HepG2 (cell line): ENCODE measurements around the gene ZBTB46. TPM values are rescaled to one million over a fixed set of nuclear protein-coding genes. Genes with fewer than 3 reads are reported as not detected.
A peak's percentile ranks its signal among the peaks of the same experiment; 100 is the strongest.

Source experiments
- ADNP ChIP-seq: sonication (generic); formaldehyde crosslinking; IDR thresholded peaks from 2 replicates; pipeline ENCODE4 v1.4.0; 2020; ENCODE audit warnings: missing genetic modification reagents
- EHMT2 ChIP-seq: fragments of 200-600 bp; sonication (generic); IDR thresholded peaks from 2 replicates; pipeline ENCODE4 v1.7.0; 2017; ENCODE audit warnings: antibody characterized with exemption, low read depth, low read length, borderline replicate concordance
- HIVEP1 ChIP-seq: sonication (generic); formaldehyde crosslinking; IDR thresholded peaks from 2 replicates; pipeline ENCODE4 v1.4.0; 2020; ENCODE audit warnings: mild to moderate bottlenecking, missing genetic modification reagents
- IKZF4 ChIP-seq: sonication (generic); formaldehyde crosslinking; IDR thresholded peaks from 2 replicates; pipeline ENCODE4 v1.5.1; 2020; ENCODE audit warnings: borderline replicate concordance, mild to moderate bottlenecking, low read depth, missing genetic modification reagents; ENCODE audit errors: not compliant biosample characterization
- JARID2 ChIP-seq: sonication (generic); formaldehyde crosslinking; IDR thresholded peaks from 2 replicates; pipeline ENCODE4 v1.8.1; 2023; ENCODE audit warnings: missing genetic modification reagents, inconsistent platforms; ENCODE audit not compliant: insufficient replicate concordance
- KAT2B ChIP-seq: fragments of 150-350 bp; IDR thresholded peaks from 2 replicates; pipeline ENCODE4 v1.6.1; 2014; ENCODE audit warnings: low read depth, low read length, borderline replicate concordance
- KDM2A ChIP-seq: sonication (generic); formaldehyde crosslinking; IDR thresholded peaks from 2 replicates; pipeline ENCODE4 v1.4.0; 2020; ENCODE audit warnings: low read depth, missing genetic modification reagents, borderline replicate concordance
- MLXIP ChIP-seq: sonication (generic); formaldehyde crosslinking; IDR thresholded peaks from 2 replicates; pipeline ENCODE4 v1.9.0; 2021; ENCODE audit warnings: missing genetic modification reagents, borderline replicate concordance
- ONECUT2 ChIP-seq: sonication (generic); formaldehyde crosslinking; IDR thresholded peaks from 2 replicates; pipeline ENCODE4 v1.4.0; 2020; ENCODE audit warnings: missing genetic modification reagents
- PRDM4 ChIP-seq: sonication (generic); formaldehyde crosslinking; IDR thresholded peaks from 2 replicates; pipeline ENCODE4 v1.9.0; 2021; ENCODE audit warnings: missing genetic modification reagents, borderline replicate concordance
- SALL1 ChIP-seq: sonication (generic); formaldehyde crosslinking; IDR thresholded peaks from 2 replicates; pipeline ENCODE4 v1.8.0; 2022; ENCODE audit warnings: mild to moderate bottlenecking, missing genetic modification reagents
- SIN3A ChIP-seq: IDR thresholded peaks from 2 replicates; pipeline ENCODE4 v1.6.1; 2011; ENCODE audit warnings: low read depth, mild to moderate bottlenecking, control low read depth, low read length, borderline replicate concordance
- SMAD9 ChIP-seq: sonication (generic); formaldehyde crosslinking; IDR thresholded peaks from 2 replicates; pipeline ENCODE4 v1.5.1; 2020; ENCODE audit warnings: mild to moderate bottlenecking, missing genetic modification reagents
- SMC3 ChIP-seq: IDR thresholded peaks from 2 replicates; pipeline ENCODE4 v1.6.1; 2011; ENCODE audit warnings: low read length, improper control_type of control experiment
- TFDP2 ChIP-seq: sonication (generic); formaldehyde crosslinking; IDR thresholded peaks from 2 replicates; pipeline ENCODE4 v1.4.0; 2020; ENCODE audit warnings: missing genetic modification reagents
- TMF1 ChIP-seq: sonication (generic); formaldehyde crosslinking; IDR thresholded peaks from 2 replicates; pipeline ENCODE4 v1.8.1; 2022; ENCODE audit warnings: low read depth, missing genetic modification reagents
- UBTF ChIP-seq: sonication (generic); formaldehyde crosslinking; IDR thresholded peaks from 2 replicates; pipeline ENCODE4 v1.4.0; 2020; ENCODE audit warnings: mild to moderate bottlenecking, missing genetic modification reagents
- ZMAT5 ChIP-seq: sonication (generic); formaldehyde crosslinking; IDR thresholded peaks from 2 replicates; pipeline ENCODE4 v1.5.0; 2020; ENCODE audit warnings: mild to moderate bottlenecking, low read depth, missing genetic modification reagents, borderline replicate concordance
- ZNF777 ChIP-seq: sonication (generic); formaldehyde crosslinking; IDR thresholded peaks from 2 replicates; pipeline ENCODE4 v1.4.0; 2020; ENCODE audit warnings: missing genetic modification reagents
- ZSCAN21 ChIP-seq: sonication (generic); formaldehyde crosslinking; IDR thresholded peaks from 2 replicates; pipeline ENCODE4 v1.8.0; 2022; ENCODE audit warnings: mild to moderate bottlenecking, missing genetic modification reagents, moderate library complexity, borderline replicate concordance
- polyA plus RNA-seq, 8 experiments: library from polyadenylated mRNA; depleted of rRNA in 3 of 8; stranded (reverse) in 7 of 8; unstranded in 1 of 8; fragments of >200 nt; fragmentation: Illumina TruSeq in 4 of 8; extraction: Trizol in 4 of 8; gene quantifications; 2 replicates each; pipeline versions ENCODE4 v1.2.1 to v1.2.3, GENCODE V29; 2011 to 2016; ENCODE audit warnings: low read depth in 4 of 8, missing spikeins in 1 of 8, mixed read lengths in 1 of 8; ENCODE audit not compliant: insufficient read depth in 1 of 8
- total RNA-seq, 5 experiments: library from RNA; depleted of rRNA; stranded (reverse); fragments of >200 nt; fragmentation: Illumina TruSeq; extraction: Trizol; gene quantifications; 2 replicates each; pipeline ENCODE4 v1.2.3, GENCODE V29; 2016; ENCODE audit warnings: low read depth in 1 of 5

The ZBTB46 gene
- total and polyA plus RNA-seq, 2 of the 13 experiments (the other 11 are each of a cell fraction or from before 2014, with no cell fraction given) = 1.6 to 13.5 TPM

GRCh38 chr20:63829603-63829944 is 1.5 kb downstream of the ZBTB46 start (continued):
- no peak for TF ChIP-seq UBTF (CRISPR knock-in tag)
- TF ChIP-seq KAT2B = no peak
- no peak for TF ChIP-seq PRDM4 (CRISPR knock-in tag)
- TF ChIP-seq SIN3A = no peak
- 0 out of 2 replicates have a peak, but pooled peaks have one; percentile 3 for TF ChIP-seq ZNF777 (CRISPR knock-in tag)
- TF ChIP-seq ZSCAN21 (CRISPR knock-in tag) = no peak
- no peak for TF ChIP-seq ZMAT5 (CRISPR knock-in tag)
- TF ChIP-seq ADNP (CRISPR knock-in tag) = no peak
- no peak for TF ChIP-seq TFDP2 (CRISPR knock-in tag)
- no peak for TF ChIP-seq MLXIP (CRISPR knock-in tag)
- no peak for TF ChIP-seq SMC3
- no peak for TF ChIP-seq JARID2 (CRISPR knock-in tag)
- no peak for TF ChIP-seq ONECUT2 (CRISPR knock-in tag)
- TF ChIP-seq TMF1 = 0 out of 2 replicates have a peak, but pooled peaks have one; percentile 13
- no peak for TF ChIP-seq HIVEP1 (CRISPR knock-in tag)
- TF ChIP-seq SALL1 = 0 out of 2 replicates have a peak, but pooled peaks have one; percentile 4
- no peak for TF ChIP-seq SMAD9 (CRISPR knock-in tag)
- no peak for TF ChIP-seq EHMT2
- no peak for TF ChIP-seq IKZF4 (CRISPR knock-in tag)
- TF ChIP-seq KDM2A (CRISPR knock-in tag) = no peak
